Liver (tissue), 9 donors: ENCODE results near the gene CPZ. TPM values are rescaled to one million over a fixed set of nuclear protein-coding genes. Genes with fewer than 3 reads are reported as not detected.

Experiments
- DNase-seq: peaks from one replicate; pipeline ENCODE4 v3.0.0-alpha.2; 2017; ENCODE audit warnings: low spot score
- H3K27ac ChIP-seq, 2 donors: one replicate each; pipeline ENCODE4 v1.7.0; 2013; ENCODE audit warnings: inconsistent platforms in 2 of 2, low read length in 2 of 2, control low read depth in 1 of 2, low read depth in 1 of 2, mild to moderate bottlenecking in 1 of 2
- H3K27me3 ChIP-seq, 4 donors: one replicate each; pipeline versions ENCODE4 v1.6.1 to v1.7.0; 2013; ENCODE audit warnings: low read length in 3 of 4, inconsistent platforms in 1 of 4, mild to moderate bottlenecking in 1 of 4, moderate library complexity in 1 of 4; ENCODE audit not compliant: control insufficient read depth in 4 of 4, insufficient read depth in 4 of 4
- H3K36me3 ChIP-seq, 4 donors: one replicate each; pipeline versions ENCODE4 v1.6.1 to v1.7.0; 2013; ENCODE audit warnings: low read length in 3 of 4, mild to moderate bottlenecking in 3 of 4, low read depth in 1 of 4, moderate library complexity in 1 of 4; ENCODE audit not compliant: control insufficient read depth in 4 of 4, insufficient read depth in 3 of 4
- H3K4me1 ChIP-seq, 4 donors: one replicate each; pipeline versions ENCODE4 v1.6.1 to v1.7.0; 2013; ENCODE audit warnings: low read length in 3 of 4, mild to moderate bottlenecking in 3 of 4, moderate library complexity in 1 of 4; ENCODE audit not compliant: control insufficient read depth in 4 of 4, insufficient read depth in 4 of 4
- H3K4me3 ChIP-seq, 3 donors: one replicate each; pipeline versions ENCODE4 v1.6.1 to v1.7.0; 2013; ENCODE audit warnings: low read length in 3 of 3, control low read depth in 1 of 3, low read depth in 1 of 3, mild to moderate bottlenecking in 1 of 3
- H3K9ac ChIP-seq, 2 donors: one replicate each; pipeline ENCODE4 v1.7.0; 2013; ENCODE audit warnings: low read length in 2 of 2, mild to moderate bottlenecking in 2 of 2, moderate library complexity in 2 of 2, control low read depth in 1 of 2, low read depth in 1 of 2
- H3K9me3 ChIP-seq, 4 donors: one replicate each; pipeline versions ENCODE4 v1.6.1 to v1.7.0; 2013; ENCODE audit warnings: low read length in 3 of 4; ENCODE audit not compliant: control insufficient read depth in 4 of 4
- EGR1 ChIP-seq, 2 donors: IDR thresholded peaks; 2 replicates each; pipeline ENCODE4 v1.6.1; 2016 to 2018; ENCODE audit warnings: antibody characterized with exemption in 2 of 2, low read depth in 2 of 2
- FOXA1 ChIP-seq: IDR thresholded peaks from 2 replicates; pipeline ENCODE4 v1.6.1; 2016; ENCODE audit warnings: antibody characterized with exemption
- FOXA2 ChIP-seq: IDR thresholded peaks from 2 replicates; pipeline ENCODE4 v1.6.1; 2016; ENCODE audit warnings: antibody characterized with exemption
- GABPA ChIP-seq, 2 donors: IDR thresholded peaks in 1 of 2; conservative IDR thresholded peaks in 1 of 2; 2 replicates each; pipeline ENCODE4 v1.6.1; 2016; ENCODE audit warnings: antibody characterized with exemption in 2 of 2, mild to moderate bottlenecking in 1 of 2, moderate library complexity in 1 of 2
- HNF4A ChIP-seq, 2 donors: conservative IDR thresholded peaks; 2 replicates each; pipeline ENCODE4 v1.6.1; 2016; ENCODE audit warnings: antibody characterized with exemption in 2 of 2, mild to moderate bottlenecking in 2 of 2
- HNF4G ChIP-seq: IDR thresholded peaks from 2 replicates; pipeline ENCODE4 v1.6.1; 2016; ENCODE audit warnings: antibody characterized with exemption
- JUND ChIP-seq, 2 donors: IDR thresholded peaks; 2 replicates each; pipeline ENCODE4 v1.6.1; 2016; ENCODE audit warnings: antibody characterized with exemption in 2 of 2
- MAX ChIP-seq: IDR thresholded peaks from 2 replicates; pipeline ENCODE4 v1.6.1; 2016; ENCODE audit warnings: antibody characterized with exemption
- NR2F2 ChIP-seq: IDR thresholded peaks from 2 replicates; pipeline ENCODE4 v1.6.1; 2016; ENCODE audit warnings: antibody characterized with exemption
- RAD21 ChIP-seq, 2 donors: IDR thresholded peaks; 2 replicates each; pipeline ENCODE4 v1.6.1; 2016; ENCODE audit warnings: antibody characterized with exemption in 2 of 2, mild to moderate bottlenecking in 2 of 2
- RXRA ChIP-seq, 2 donors: IDR thresholded peaks; 2 replicates each; pipeline ENCODE4 v1.6.1; 2017 to 2018; ENCODE audit warnings: antibody characterized with exemption in 2 of 2, mild to moderate bottlenecking in 1 of 2
- SP1 ChIP-seq: IDR thresholded peaks from 2 replicates; pipeline ENCODE4 v1.6.1; 2018; ENCODE audit warnings: antibody characterized with exemption, mild to moderate bottlenecking
- TAF1 ChIP-seq: conservative IDR thresholded peaks from 2 replicates; pipeline ENCODE4 v1.6.1; 2016; ENCODE audit warnings: antibody characterized with exemption, mild to moderate bottlenecking
- YY1 ChIP-seq: IDR thresholded peaks from 2 replicates; pipeline ENCODE4 v1.6.1; 2016; ENCODE audit warnings: antibody characterized with exemption, mild to moderate bottlenecking
- ZBTB33 ChIP-seq: IDR thresholded peaks from 2 replicates; pipeline ENCODE4 v1.6.1; 2016; ENCODE audit warnings: antibody characterized with exemption
- WGBS: extraction: QIAGEN DNeasy Blood & Tissue Kit; methylation state at CpG from one replicate; pipeline ENCODE4 v1.1.7; 2013; 5-methylcytosine and 5-hydroxymethylcytosine counted together
- polyA plus RNA-seq, 2 donors: library from polyadenylated mRNA; stranded (reverse) in 1 of 2; unstranded in 1 of 2; fragments of 200-250 nt in 1 of 2; fragments of >200 nt in 1 of 2; fragmentation: Nextera tagmentation in 1 of 2; extraction: Ambion mirVana in 1 of 2; gene quantifications; one replicate each; pipeline versions ENCODE4 v1.2.1 to v1.2.3, GENCODE V29; 2013 to 2015
- total RNA-seq, 2 donors: library from RNA; depleted of rRNA; stranded (reverse); fragments of >200 nt; gene quantifications; one replicate each; pipeline ENCODE4 v1.2.3, GENCODE V29; 2014
- TF ChIP-seq, protein P1 (sequence below): IDR thresholded peaks from 2 replicates; pipeline ENCODE4 v1.6.1; 2016; ENCODE audit warnings: antibody characterized with exemption, mild to moderate bottlenecking
- TF ChIP-seq, protein P2 (sequence below): fragments of 150-350 bp; IDR thresholded peaks from 2 replicates; pipeline ENCODE4 v1.5.1; 2017; ENCODE audit warnings: improper control_type of control experiment, low read depth, low read length; ENCODE audit not compliant: missing input control
- TF ChIP-seq, protein P3 (sequence below): IDR thresholded peaks from 2 replicates; pipeline ENCODE4 v1.6.1; 2016; ENCODE audit warnings: antibody characterized with exemption
- donor health status: healthy.
- donor health status: healthy.
- donor health status: healthy.
- donor health status: healthy.
- donor health status: healthy.

Gene CPZ
- total and polyA plus RNA-seq, 4 donors = 0.51 to 1.8 (median 1.4) TPM

GRCh38 chr4:8560265-8561047, 32.1 kb upstream of the CPZ start:
- 69% methylated on average over 16 of the region's 16 CpGs for WGBS
- DNase-seq = no peak
- TF ChIP-seq TAF1 (no peak), ZBTB33 (no peak), RXRA (IDR thresholded peaks at IDR 0.05) (no peak), SP1 (no peak), GABPA (IDR thresholded peaks at IDR 0.05 in 1 of 2, conservative IDR thresholded peaks at IDR 0.05 in 1 of 2) (no peak)
- TF ChIP-seq, protein P1, sequence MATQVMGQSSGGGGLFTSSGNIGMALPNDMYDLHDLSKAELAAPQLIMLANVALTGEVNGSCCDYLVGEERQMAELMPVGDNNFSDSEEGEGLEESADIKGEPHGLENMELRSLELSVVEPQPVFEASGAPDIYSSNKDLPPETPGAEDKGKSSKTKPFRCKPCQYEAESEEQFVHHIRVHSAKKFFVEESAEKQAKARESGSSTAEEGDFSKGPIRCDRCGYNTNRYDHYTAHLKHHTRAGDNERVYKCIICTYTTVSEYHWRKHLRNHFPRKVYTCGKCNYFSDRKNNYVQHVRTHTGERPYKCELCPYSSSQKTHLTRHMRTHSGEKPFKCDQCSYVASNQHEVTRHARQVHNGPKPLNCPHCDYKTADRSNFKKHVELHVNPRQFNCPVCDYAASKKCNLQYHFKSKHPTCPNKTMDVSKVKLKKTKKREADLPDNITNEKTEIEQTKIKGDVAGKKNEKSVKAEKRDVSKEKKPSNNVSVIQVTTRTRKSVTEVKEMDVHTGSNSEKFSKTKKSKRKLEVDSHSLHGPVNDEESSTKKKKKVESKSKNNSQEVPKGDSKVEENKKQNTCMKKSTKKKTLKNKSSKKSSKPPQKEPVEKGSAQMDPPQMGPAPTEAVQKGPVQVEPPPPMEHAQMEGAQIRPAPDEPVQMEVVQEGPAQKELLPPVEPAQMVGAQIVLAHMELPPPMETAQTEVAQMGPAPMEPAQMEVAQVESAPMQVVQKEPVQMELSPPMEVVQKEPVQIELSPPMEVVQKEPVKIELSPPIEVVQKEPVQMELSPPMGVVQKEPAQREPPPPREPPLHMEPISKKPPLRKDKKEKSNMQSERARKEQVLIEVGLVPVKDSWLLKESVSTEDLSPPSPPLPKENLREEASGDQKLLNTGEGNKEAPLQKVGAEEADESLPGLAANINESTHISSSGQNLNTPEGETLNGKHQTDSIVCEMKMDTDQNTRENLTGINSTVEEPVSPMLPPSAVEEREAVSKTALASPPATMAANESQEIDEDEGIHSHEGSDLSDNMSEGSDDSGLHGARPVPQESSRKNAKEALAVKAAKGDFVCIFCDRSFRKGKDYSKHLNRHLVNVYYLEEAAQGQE = no peak

DNA sequence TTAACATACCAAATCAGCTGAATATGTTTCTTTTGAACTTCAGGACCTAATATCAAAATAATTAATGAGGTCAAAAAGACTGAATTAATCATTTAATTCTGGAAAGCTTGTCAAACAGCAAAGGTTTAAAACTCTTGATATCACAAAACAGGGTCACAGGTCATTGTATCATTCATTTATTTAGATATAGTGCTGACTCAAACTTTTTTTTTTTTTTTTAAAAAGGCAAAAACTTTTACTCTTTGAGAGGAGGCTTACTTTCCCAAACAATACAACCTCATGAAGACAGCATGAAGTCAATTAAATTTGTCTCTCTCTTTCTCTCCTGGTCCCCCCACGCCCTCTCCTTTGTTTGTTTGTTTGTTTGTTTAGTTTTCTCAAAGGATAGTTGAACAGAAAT, 28.0 kb upstream of the CPZ start:
- 54% methylated on average over 1 of the region's 1 CpG for WGBS
- Histone ChIP-seq H3K27ac (no peak overlapping the region), H3K36me3 (no peaks in the 10 kb centered on the region), H3K9me3 (no peaks in the 10 kb centered on the region), H3K4me3 (no peak overlapping the region), H3K27me3 (no peaks in the 10 kb centered on the region), H3K4me1 (no peaks in the 10 kb centered on the region), H3K9ac (no peak overlapping the region)
- no peak for DNase-seq
- no peak for TF ChIP-seq JUND (IDR thresholded peaks at IDR 0.05)
- TF ChIP-seq, protein P2, sequence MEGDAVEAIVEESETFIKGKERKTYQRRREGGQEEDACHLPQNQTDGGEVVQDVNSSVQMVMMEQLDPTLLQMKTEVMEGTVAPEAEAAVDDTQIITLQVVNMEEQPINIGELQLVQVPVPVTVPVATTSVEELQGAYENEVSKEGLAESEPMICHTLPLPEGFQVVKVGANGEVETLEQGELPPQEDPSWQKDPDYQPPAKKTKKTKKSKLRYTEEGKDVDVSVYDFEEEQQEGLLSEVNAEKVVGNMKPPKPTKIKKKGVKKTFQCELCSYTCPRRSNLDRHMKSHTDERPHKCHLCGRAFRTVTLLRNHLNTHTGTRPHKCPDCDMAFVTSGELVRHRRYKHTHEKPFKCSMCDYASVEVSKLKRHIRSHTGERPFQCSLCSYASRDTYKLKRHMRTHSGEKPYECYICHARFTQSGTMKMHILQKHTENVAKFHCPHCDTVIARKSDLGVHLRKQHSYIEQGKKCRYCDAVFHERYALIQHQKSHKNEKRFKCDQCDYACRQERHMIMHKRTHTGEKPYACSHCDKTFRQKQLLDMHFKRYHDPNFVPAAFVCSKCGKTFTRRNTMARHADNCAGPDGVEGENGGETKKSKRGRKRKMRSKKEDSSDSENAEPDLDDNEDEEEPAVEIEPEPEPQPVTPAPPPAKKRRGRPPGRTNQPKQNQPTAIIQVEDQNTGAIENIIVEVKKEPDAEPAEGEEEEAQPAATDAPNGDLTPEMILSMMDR = no peak
- TF ChIP-seq, protein P1 = no peak
- no peak for TF ChIP-seq RAD21 (IDR thresholded peaks at IDR 0.05)
- no peak for TF ChIP-seq YY1
- no peak for TF ChIP-seq MAX
- no peak for TF ChIP-seq SP1
- no peak for TF ChIP-seq HNF4A (conservative IDR thresholded peaks at IDR 0.05)
- no peak for TF ChIP-seq FOXA2
- TF ChIP-seq NR2F2 = no peak
- TF ChIP-seq GABPA (IDR thresholded peaks at IDR 0.05 in 1 of 2, conservative IDR thresholded peaks at IDR 0.05 in 1 of 2) = no peak
- TF ChIP-seq RXRA (IDR thresholded peaks at IDR 0.05) = no peak
- TF ChIP-seq ZBTB33 = no peak
- TF ChIP-seq TAF1 = no peak
- no peak for TF ChIP-seq HNF4G
- TF ChIP-seq EGR1 (IDR thresholded peaks at IDR 0.05; ENCODE audit: low read depth in 2 of 2) = no peak
- TF ChIP-seq, protein P3, sequence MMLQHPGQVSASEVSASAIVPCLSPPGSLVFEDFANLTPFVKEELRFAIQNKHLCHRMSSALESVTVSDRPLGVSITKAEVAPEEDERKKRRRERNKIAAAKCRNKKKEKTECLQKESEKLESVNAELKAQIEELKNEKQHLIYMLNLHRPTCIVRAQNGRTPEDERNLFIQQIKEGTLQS = no peak
- TF ChIP-seq FOXA1 = no peak

More at GRCh38 chr4:8560265-8561047, 32.1 kb upstream of the CPZ start:
- no peaks in the 10 kb centered on the region for H3K9me3 ChIP-seq
- H3K4me3 ChIP-seq = no peak overlapping the region
- H3K4me1 ChIP-seq = no peaks in the 10 kb centered on the region
- no peaks in the 10 kb centered on the region for H3K27me3 ChIP-seq
- no peak overlapping the region for H3K27ac ChIP-seq
- no peaks in the 10 kb centered on the region for H3K36me3 ChIP-seq
- no peak overlapping the region for H3K9ac ChIP-seq
